ENCODE results near the gene WIF1.

- TF ChIP-seq, protein P1, sequence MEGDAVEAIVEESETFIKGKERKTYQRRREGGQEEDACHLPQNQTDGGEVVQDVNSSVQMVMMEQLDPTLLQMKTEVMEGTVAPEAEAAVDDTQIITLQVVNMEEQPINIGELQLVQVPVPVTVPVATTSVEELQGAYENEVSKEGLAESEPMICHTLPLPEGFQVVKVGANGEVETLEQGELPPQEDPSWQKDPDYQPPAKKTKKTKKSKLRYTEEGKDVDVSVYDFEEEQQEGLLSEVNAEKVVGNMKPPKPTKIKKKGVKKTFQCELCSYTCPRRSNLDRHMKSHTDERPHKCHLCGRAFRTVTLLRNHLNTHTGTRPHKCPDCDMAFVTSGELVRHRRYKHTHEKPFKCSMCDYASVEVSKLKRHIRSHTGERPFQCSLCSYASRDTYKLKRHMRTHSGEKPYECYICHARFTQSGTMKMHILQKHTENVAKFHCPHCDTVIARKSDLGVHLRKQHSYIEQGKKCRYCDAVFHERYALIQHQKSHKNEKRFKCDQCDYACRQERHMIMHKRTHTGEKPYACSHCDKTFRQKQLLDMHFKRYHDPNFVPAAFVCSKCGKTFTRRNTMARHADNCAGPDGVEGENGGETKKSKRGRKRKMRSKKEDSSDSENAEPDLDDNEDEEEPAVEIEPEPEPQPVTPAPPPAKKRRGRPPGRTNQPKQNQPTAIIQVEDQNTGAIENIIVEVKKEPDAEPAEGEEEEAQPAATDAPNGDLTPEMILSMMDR (IDR thresholded peaks at IDR 0.05), result no peak
- no peak for TF ChIP-seq ZFX (IDR thresholded peaks at IDR 0.05; ENCODE audit: borderline replicate concordance)
These were observed 5.4 kb upstream of the WIF1 start for GRCh38 chr12:65126482-65126881.
